Measurements from ENCODE around the gene CREB3L1. TPM values are rescaled to one million over a fixed set of nuclear protein-coding genes. Genes with fewer than 3 reads are reported as not detected.

The CREB3L1 gene
- total RNA-seq, 1 donor from 2014 or later = 6.1 TPM

GRCh38 chr11:46296059-46296527 lies 18.6 kb downstream of the CREB3L1 start:
- Mint-ChIP-seq H3K9me3 (ENCODE audit: unreplicated experiment) (peaks cover 2% of the 10 kb centered on the region), H3K4me3 (ENCODE audit: unreplicated experiment) (peak overlapping the region; percentile 83), H3K27me3 (ENCODE audit: unreplicated experiment) (peaks cover 4% of the 10 kb centered on the region), H3K27ac (ENCODE audit: unreplicated experiment) (no peak overlapping the region), H3K36me3 (ENCODE audit: unreplicated experiment) (no peaks in the 10 kb centered on the region), H3K4me1 (ENCODE audit: low read depth, unreplicated experiment) (peaks cover 3% of the 10 kb centered on the region)
- DNase-seq = no peak
- no peak for TF ChIP-seq CTCF (IDR thresholded peaks at IDR 0.05; ENCODE audit: partially characterized antibody, unreplicated experiment)

GRCh38 chr11:46296528-46297448 lies 19.3 kb downstream of the CREB3L1 start:
- Mint-ChIP-seq H3K27me3 (ENCODE audit: unreplicated experiment) (peaks cover 4% of the 10 kb centered on the region), H3K36me3 (ENCODE audit: unreplicated experiment) (no peaks in the 10 kb centered on the region), H3K4me1 (ENCODE audit: low read depth, unreplicated experiment) (no peaks in the 10 kb centered on the region), H3K27ac (ENCODE audit: unreplicated experiment) (peak overlapping the region; percentile 12), H3K4me3 (ENCODE audit: unreplicated experiment) (peak overlapping the region; percentile 83), H3K9me3 (ENCODE audit: unreplicated experiment) (peaks cover 2% of the 10 kb centered on the region)
- peak; percentile 79 for DNase-seq
- peak; percentile 52 for TF ChIP-seq CTCF (IDR thresholded peaks at IDR 0.05; ENCODE audit: partially characterized antibody, unreplicated experiment)

GRCh38 chr11:46298699-46299433 lies 21.4 kb downstream of the CREB3L1 start:
- H3K4me3 Mint-ChIP-seq (ENCODE audit: unreplicated experiment) = no peak overlapping the region
- H3K27ac Mint-ChIP-seq (ENCODE audit: unreplicated experiment) = no peak overlapping the region
- DNase-seq = no peak
- H3K9me3 Mint-ChIP-seq (ENCODE audit: unreplicated experiment) = peaks cover 2% of the 10 kb centered on the region
- H3K27me3 Mint-ChIP-seq (ENCODE audit: unreplicated experiment) = peaks cover 4% of the 10 kb centered on the region
- no peaks in the 10 kb centered on the region for H3K36me3 Mint-ChIP-seq (ENCODE audit: unreplicated experiment)
- H3K4me1 Mint-ChIP-seq (ENCODE audit: low read depth, unreplicated experiment) = no peaks in the 10 kb centered on the region
- TF ChIP-seq CTCF (IDR thresholded peaks at IDR 0.05; ENCODE audit: partially characterized antibody, unreplicated experiment) = no peak

- H3K4me1 Mint-ChIP-seq (ENCODE audit: low read depth, unreplicated experiment) = no peaks in the 10 kb centered on the region
- peaks cover 4% of the 10 kb centered on the region for H3K27me3 Mint-ChIP-seq (ENCODE audit: unreplicated experiment)
- H3K9me3 Mint-ChIP-seq (ENCODE audit: unreplicated experiment) = peaks cover 2% of the 10 kb centered on the region
- DNase-seq = no peak
- no peak overlapping the region for H3K4me3 Mint-ChIP-seq (ENCODE audit: unreplicated experiment)
- TF ChIP-seq CTCF (IDR thresholded peaks at IDR 0.05; ENCODE audit: partially characterized antibody, unreplicated experiment) = no peak
- H3K36me3 Mint-ChIP-seq (ENCODE audit: unreplicated experiment) = no peaks in the 10 kb centered on the region
- no peak overlapping the region for H3K27ac Mint-ChIP-seq (ENCODE audit: unreplicated experiment)
Observed at GRCh38 chr11:46299451-46299961, 22.0 kb downstream of the CREB3L1 start.
